ENCODE measurements around the gene NFYA. TPM values are rescaled to one million over a fixed set of nuclear protein-coding genes. Genes with fewer than 3 reads are reported as not detected.

NFYA gene
- total RNA-seq, 1 experiment from 2014 or later = 23.7 TPM

DNA sequence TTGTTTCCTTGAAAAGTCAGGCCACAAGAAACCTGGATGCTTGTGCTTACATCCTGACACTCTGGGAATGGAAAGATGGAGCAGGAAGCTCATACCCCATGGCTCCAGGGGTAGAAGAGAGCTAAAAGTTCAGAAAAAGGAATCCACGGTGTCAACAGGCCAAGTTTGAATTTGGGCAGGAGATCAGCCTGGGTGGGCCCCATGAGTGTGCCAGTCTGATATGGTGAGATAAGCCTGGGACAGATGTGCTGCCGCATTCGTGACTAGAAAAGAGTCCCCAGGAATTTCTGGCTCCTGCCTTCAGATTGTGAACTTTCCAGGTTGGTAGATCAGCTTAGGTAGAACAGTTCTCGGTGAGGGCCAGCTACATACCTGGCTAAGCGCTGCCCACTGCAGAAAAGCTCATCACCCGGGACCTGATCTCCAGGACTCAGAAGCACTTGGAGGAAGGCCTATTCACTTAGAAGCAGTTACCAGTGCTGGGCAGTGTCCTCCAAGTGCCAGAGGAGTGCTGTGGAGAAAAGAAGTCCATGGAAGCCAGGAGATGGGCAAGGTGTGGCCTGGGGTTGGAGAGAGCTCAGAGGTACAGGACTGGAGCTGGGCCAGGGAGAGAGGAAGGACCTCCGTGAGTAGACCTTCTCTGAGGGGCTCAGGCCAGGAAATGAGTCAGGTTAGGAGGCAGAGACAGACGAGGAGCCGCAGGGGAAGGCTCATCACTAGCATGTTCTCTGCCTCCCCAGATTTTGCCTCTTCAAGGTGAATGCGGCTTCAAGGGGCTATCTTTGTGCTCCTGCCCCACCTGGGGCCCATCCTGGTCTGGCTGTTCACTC lies 30.3 kb upstream of the NFYA start, which contains the start of gene TSPO2:
TSS of gene TSPO2 (plus strand) at position 242 of the 830 bp plus-strand sequence. CDS start at position 761, 519 bp downstream.
- peaks cover 39% of the 10 kb centered on the region for H3K4me1 Mint-ChIP-seq (ENCODE audit: low read depth, unreplicated experiment)
- no peaks in the 10 kb centered on the region for H3K27me3 Mint-ChIP-seq (ENCODE audit: unreplicated experiment)
- TF ChIP-seq, protein P1, sequence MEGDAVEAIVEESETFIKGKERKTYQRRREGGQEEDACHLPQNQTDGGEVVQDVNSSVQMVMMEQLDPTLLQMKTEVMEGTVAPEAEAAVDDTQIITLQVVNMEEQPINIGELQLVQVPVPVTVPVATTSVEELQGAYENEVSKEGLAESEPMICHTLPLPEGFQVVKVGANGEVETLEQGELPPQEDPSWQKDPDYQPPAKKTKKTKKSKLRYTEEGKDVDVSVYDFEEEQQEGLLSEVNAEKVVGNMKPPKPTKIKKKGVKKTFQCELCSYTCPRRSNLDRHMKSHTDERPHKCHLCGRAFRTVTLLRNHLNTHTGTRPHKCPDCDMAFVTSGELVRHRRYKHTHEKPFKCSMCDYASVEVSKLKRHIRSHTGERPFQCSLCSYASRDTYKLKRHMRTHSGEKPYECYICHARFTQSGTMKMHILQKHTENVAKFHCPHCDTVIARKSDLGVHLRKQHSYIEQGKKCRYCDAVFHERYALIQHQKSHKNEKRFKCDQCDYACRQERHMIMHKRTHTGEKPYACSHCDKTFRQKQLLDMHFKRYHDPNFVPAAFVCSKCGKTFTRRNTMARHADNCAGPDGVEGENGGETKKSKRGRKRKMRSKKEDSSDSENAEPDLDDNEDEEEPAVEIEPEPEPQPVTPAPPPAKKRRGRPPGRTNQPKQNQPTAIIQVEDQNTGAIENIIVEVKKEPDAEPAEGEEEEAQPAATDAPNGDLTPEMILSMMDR (IDR thresholded peaks at IDR 0.05; ENCODE audit: unreplicated experiment) = no peak
- H3K9me3 Mint-ChIP-seq (ENCODE audit: low read depth, unreplicated experiment) = no peaks in the 10 kb centered on the region
- H3K36me3 Mint-ChIP-seq (ENCODE audit: insufficient read depth, unreplicated experiment) = peaks cover 12% of the 10 kb centered on the region
- intact Hi-C loops (cut with micrococcal nuclease; ENCODE audit: unreplicated experiment) = no loop called here
- CTCF ChIA-PET = no interaction called here
- no TSS peak for BruUV-seq (replicated peaks)
- H3K27ac Mint-ChIP-seq (ENCODE audit: unreplicated experiment) = peak within 1 kb of the TSS; percentile 34
- H3K4me3 Mint-ChIP-seq (ENCODE audit: low read depth, unreplicated experiment) = no peak within 1 kb of the TSS
- DNase-seq = no peak

DNA sequence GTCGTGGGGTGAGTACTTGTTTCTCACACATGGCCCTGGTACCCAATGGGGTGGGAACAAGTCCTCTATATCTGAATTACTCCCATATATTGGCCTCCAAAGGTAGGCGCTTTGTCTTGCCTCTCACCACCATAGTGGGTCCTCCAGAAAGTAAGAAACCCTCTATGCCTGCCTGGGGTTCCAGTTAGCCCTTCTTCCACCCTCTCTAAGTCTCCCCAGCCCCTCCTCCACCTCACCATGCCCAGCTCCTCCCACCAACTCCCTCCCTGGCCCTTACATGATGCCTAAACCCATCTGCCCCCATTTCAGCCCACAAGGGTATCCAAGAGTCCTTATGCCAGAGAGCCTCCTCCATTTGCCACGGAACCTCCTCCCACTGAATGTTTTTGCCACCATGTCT lies 29.6 kb upstream of the NFYA start:
- TF ChIP-seq, protein P1 (IDR thresholded peaks at IDR 0.05; ENCODE audit: unreplicated experiment) = no peak
- CTCF ChIA-PET = no interaction called here
- no peak for DNase-seq
- peaks cover 39% of the 10 kb centered on the region for H3K4me1 Mint-ChIP-seq (ENCODE audit: low read depth, unreplicated experiment)
- H3K9me3 Mint-ChIP-seq (ENCODE audit: low read depth, unreplicated experiment) = no peaks in the 10 kb centered on the region
- peak overlapping the region; percentile 34 for H3K27ac Mint-ChIP-seq (ENCODE audit: unreplicated experiment)
- peaks cover 12% of the 10 kb centered on the region for H3K36me3 Mint-ChIP-seq (ENCODE audit: insufficient read depth, unreplicated experiment)
- no TSS peak for BruUV-seq (replicated peaks)
- H3K4me3 Mint-ChIP-seq (ENCODE audit: low read depth, unreplicated experiment) = no peak overlapping the region
- intact Hi-C loops (cut with micrococcal nuclease; ENCODE audit: unreplicated experiment) = no loop called here
- H3K27me3 Mint-ChIP-seq (ENCODE audit: unreplicated experiment) = no peaks in the 10 kb centered on the region

DNA sequence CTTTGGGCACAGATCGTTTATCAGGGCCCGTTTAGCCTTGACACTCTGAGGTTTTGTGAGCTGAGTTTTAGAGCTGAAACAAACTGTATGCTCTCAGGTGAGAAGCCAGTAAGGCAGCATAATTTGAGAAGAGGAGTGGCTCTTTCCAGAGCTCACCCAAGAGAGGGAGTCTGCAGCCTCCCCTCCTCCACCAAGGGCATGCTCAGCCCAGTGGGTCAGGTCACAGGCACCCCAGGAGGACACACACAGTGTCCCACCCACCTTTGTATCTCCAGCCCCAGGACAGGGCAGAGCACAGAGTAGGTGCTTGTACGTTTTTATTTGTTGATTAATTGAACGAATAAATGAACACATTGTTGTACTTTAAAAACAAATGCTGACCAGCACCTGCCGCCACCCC lies 27.1 kb upstream of the NFYA start:
- DNase-seq = no peak
- peaks cover 16% of the 10 kb centered on the region for H3K4me1 Mint-ChIP-seq (ENCODE audit: low read depth, unreplicated experiment)
- CTCF ChIA-PET = interaction anchor here (1.4 to 1.5 kb wide), 2 partner anchors 19 to 23 kb away, joined by 3 to 4 read pairs; no protein-coding TSS in a partner anchor
- no peaks in the 10 kb centered on the region for H3K36me3 Mint-ChIP-seq (ENCODE audit: insufficient read depth, unreplicated experiment)
- no peak overlapping the region for H3K27ac Mint-ChIP-seq (ENCODE audit: unreplicated experiment)
- H3K27me3 Mint-ChIP-seq (ENCODE audit: unreplicated experiment) = no peaks in the 10 kb centered on the region
- intact Hi-C loops (cut with micrococcal nuclease; ENCODE audit: unreplicated experiment) = no loop called here
- TF ChIP-seq, protein P1 (IDR thresholded peaks at IDR 0.05; ENCODE audit: unreplicated experiment) = no peak
- H3K9me3 Mint-ChIP-seq (ENCODE audit: low read depth, unreplicated experiment) = no peaks in the 10 kb centered on the region
- H3K4me3 Mint-ChIP-seq (ENCODE audit: low read depth, unreplicated experiment) = no peak overlapping the region
- BruUV-seq (replicated peaks) = no TSS peak

DNA sequence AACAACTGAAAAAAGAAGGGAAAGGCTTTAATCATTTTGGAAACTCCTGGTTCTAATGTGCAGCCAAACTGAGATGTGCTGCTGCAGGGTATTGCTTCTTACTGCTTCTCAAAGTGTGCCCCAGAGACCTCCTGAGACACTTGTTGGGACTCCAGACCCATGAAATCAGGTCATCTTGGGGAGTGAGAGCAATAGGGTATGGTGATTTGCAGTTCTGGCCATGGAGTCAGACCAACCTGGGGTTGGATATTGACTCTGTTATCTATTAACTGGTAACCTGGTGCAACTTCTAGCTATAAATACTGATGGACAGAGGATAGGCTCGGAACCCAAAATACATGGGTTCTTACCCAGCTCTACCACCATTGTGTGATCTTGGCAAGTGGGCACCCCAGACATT lies 26.7 kb upstream of the NFYA start:
- TF ChIP-seq, protein P1 (IDR thresholded peaks at IDR 0.05; ENCODE audit: unreplicated experiment) = no peak
- CTCF ChIA-PET = interaction anchor here (1.4 to 1.5 kb wide), 2 partner anchors 18 to 23 kb away, joined by 3 to 4 read pairs; no protein-coding TSS in a partner anchor
- H3K27ac Mint-ChIP-seq (ENCODE audit: unreplicated experiment) = no peak overlapping the region

More for the DNA sequence above, 26.7 kb upstream of the NFYA start:
- BruUV-seq (replicated peaks) = no TSS peak
- intact Hi-C loops (cut with micrococcal nuclease; ENCODE audit: unreplicated experiment) = no loop called here
- peaks cover 12% of the 10 kb centered on the region for H3K4me1 Mint-ChIP-seq (ENCODE audit: low read depth, unreplicated experiment)
- no peak for DNase-seq
- H3K9me3 Mint-ChIP-seq (ENCODE audit: low read depth, unreplicated experiment) = no peaks in the 10 kb centered on the region
- no peaks in the 10 kb centered on the region for H3K36me3 Mint-ChIP-seq (ENCODE audit: insufficient read depth, unreplicated experiment)
- no peaks in the 10 kb centered on the region for H3K27me3 Mint-ChIP-seq (ENCODE audit: unreplicated experiment)
- no peak overlapping the region for H3K4me3 Mint-ChIP-seq (ENCODE audit: low read depth, unreplicated experiment)
